Caco-2 (cell line): Measurements from ENCODE around the gene XG. TPM values are rescaled to one million over a fixed set of nuclear protein-coding genes. Genes with fewer than 3 reads are reported as not detected.
"Not testable (repeated sequence)": the region's sequence is repeated elsewhere in the genome, so short reads cannot be mapped to it uniquely, and the experiment has no call there.

ENCODE experiments used
- BruUV-seq: library from RNA; stranded (reverse); fragments of 400-500 nt; replicated peaks from 2 replicates; lab custom pipeline; 2021; lab: Mats Ljungman, UMichigan
- CTCF ChIA-PET: fragments of 300-600 bp; sonication (Branson Sonifier 250); formaldehyde crosslinking; loops from one replicate; lab custom pipeline; 2022; ENCODE audit warnings: antibody characterized with exemption; lab: Charles Lee
- POLR2A ChIA-PET: fragments of 300-600 bp; sonication (Branson Sonifier 250); formaldehyde crosslinking; loops from one replicate; lab custom pipeline; 2022; ENCODE audit warnings: antibody characterized with exemption; lab: Charles Lee
- DNase-seq, 2 experiments: peaks; one replicate each; pipeline versions ENCODE4 v3.0.0 to v3.0.0-alpha.2; 2020 to 2022
- H3K27me3 ChIP-seq: replicated peaks from 2 replicates; pipeline ENCODE4 v1.6.0; 2011; ENCODE audit warnings: low read length; ENCODE audit not compliant: control insufficient read depth, insufficient read depth
- H3K36me3 ChIP-seq: 2 replicates; pipeline ENCODE4 v1.5.1; 2011; ENCODE audit warnings: low read length; ENCODE audit not compliant: control insufficient read depth, insufficient read depth
- H3K4me1 ChIP-seq: fragments of 250-450 bp; sonication (Bioruptor Pico); 2 replicates; pipeline ENCODE4 v1.5.1; 2020; ENCODE audit warnings: mild to moderate bottlenecking
- H3K4me3 ChIP-seq: 2 replicates; pipeline ENCODE4 v1.5.1; 2011; ENCODE audit warnings: low read depth, mild to moderate bottlenecking, control low read depth, low read length
- H3K9me3 ChIP-seq: fragments of 250-450 bp; sonication (Bioruptor Pico); 2 replicates; pipeline ENCODE4 v1.5.1; 2020; ENCODE audit warnings: mild to moderate bottlenecking, moderate library complexity
- H3K27ac Mint-ChIP-seq: one replicate; pipeline ENCODE4 v1.8.0; 2022; ENCODE audit warnings: mixed read lengths; ENCODE audit not compliant: unreplicated experiment
- H3K27me3 Mint-ChIP-seq: one replicate; pipeline ENCODE4 v1.8.0; 2022; ENCODE audit warnings: mixed read lengths; ENCODE audit not compliant: insufficient read depth, unreplicated experiment
- H3K36me3 Mint-ChIP-seq: one replicate; pipeline ENCODE4 v1.8.0; 2022; ENCODE audit warnings: mild to moderate bottlenecking, mixed read lengths; ENCODE audit not compliant: insufficient read depth, unreplicated experiment
- H3K4me1 Mint-ChIP-seq: one replicate; pipeline ENCODE4 v1.8.0; 2022; ENCODE audit warnings: low read depth, mixed read lengths; ENCODE audit not compliant: unreplicated experiment
- H3K4me3 Mint-ChIP-seq: one replicate; pipeline ENCODE4 v1.8.0; 2022; ENCODE audit warnings: mild to moderate bottlenecking, moderate library complexity, mixed read lengths; ENCODE audit not compliant: unreplicated experiment
- H3K9me3 Mint-ChIP-seq: one replicate; pipeline ENCODE4 v1.8.0; 2022; ENCODE audit warnings: mixed read lengths; ENCODE audit not compliant: unreplicated experiment
- CTCF ChIP-seq, 2 experiments: fragments of 200-600 bp in 1 of 2; IDR thresholded peaks; 1 replicate in 1 of 2; 2 replicates in 1 of 2; pipeline versions ENCODE4 v1.5.1 to v1.8.0; 2011 to 2022; ENCODE audit warnings: antibody characterized with exemption in 1 of 2, control low read depth in 1 of 2, inconsistent platforms in 1 of 2, low read depth in 1 of 2, low read length in 1 of 2, mild to moderate bottlenecking in 1 of 2, moderate library complexity in 1 of 2; ENCODE audit not compliant: insufficient read depth in 1 of 2, severe bottlenecking in 1 of 2, unreplicated experiment in 1 of 2
- intact Hi-C: fragments of 100-400 bp; cut with micrococcal nuclease; formaldehyde crosslinking; loops from one replicate; pipeline ENCODE4 v1.10.0; 2022; ENCODE audit not compliant: unreplicated experiment
- total RNA-seq: library from RNA; stranded (reverse); gene quantifications from 2 replicates; pipeline ENCODE4 v1.2.3, GENCODE V29; 2022

Gene XG
- total RNA-seq, 1 experiment from 2014 or later = 1.2 TPM

GRCh38 chrX:2769615-2770014 lies 17.8 kb downstream of the XG start:
- Histone ChIP-seq H3K27me3 (no peaks in the 10 kb centered on the region), H3K4me1 (peaks cover 28% of the 10 kb centered on the region), H3K9me3 (no peaks in the 10 kb centered on the region), H3K36me3 (no peaks in the 10 kb centered on the region), H3K4me3 (no peak overlapping the region)
- intact Hi-C loops = no loop called here
- BruUV-seq = no TSS peak
- no peak for DNase-seq
- H3K9me3 Mint-ChIP-seq = no peaks in the 10 kb centered on the region
- TF ChIP-seq CTCF (IDR thresholded peaks at IDR 0.05; ENCODE audit: insufficient read depth in 1 of 2, low read depth in 1 of 2, low read length in 1 of 2, severe bottlenecking in 1 of 2, unreplicated experiment in 1 of 2) = no peak
- peaks cover 17% of the 10 kb centered on the region for H3K36me3 Mint-ChIP-seq
- peak overlapping the region; percentile 98 for H3K27ac Mint-ChIP-seq
- no peak overlapping the region for H3K4me3 Mint-ChIP-seq
- H3K27me3 Mint-ChIP-seq = no peaks in the 10 kb centered on the region
- ChIA-PET CTCF (no interaction called here), POLR2A (no interaction called here)
- H3K4me1 Mint-ChIP-seq = peaks cover 25% of the 10 kb centered on the region

GRCh38 chrX:2773166-2774055 lies 21.6 kb downstream of the XG start:
- POLR2A ChIA-PET, intact Hi-C loops: not testable (repeated sequence)

GRCh38 chrX:2774057-2774456 lies 22.2 kb downstream of the XG start:
- TF ChIP-seq CTCF (IDR thresholded peaks at IDR 0.05; ENCODE audit: insufficient read depth in 1 of 2, low read depth in 1 of 2, low read length in 1 of 2, severe bottlenecking in 1 of 2, unreplicated experiment in 1 of 2) = no peak
- Histone ChIP-seq H3K9me3 (0 out of 2 replicates have a peak, but pooled peaks cover 6% of the 10 kb centered on the region), H3K36me3 (no peaks in the 10 kb centered on the region), H3K4me1 (peaks cover 9% of the 10 kb centered on the region; the same call in 1 of the 2 replicates), H3K27me3 (no peaks in the 10 kb centered on the region), H3K4me3 (no peak overlapping the region)
- ChIA-PET POLR2A (no interaction called here), CTCF (no interaction called here)
- intact Hi-C loops = no loop called here
- no TSS peak for BruUV-seq
- Mint-ChIP-seq H3K27ac (no peak overlapping the region), H3K9me3 (no peaks in the 10 kb centered on the region), H3K4me1 (peaks cover 14% of the 10 kb centered on the region), H3K4me3 (no peak overlapping the region), H3K36me3 (peaks cover 13% of the 10 kb centered on the region), H3K27me3 (no peaks in the 10 kb centered on the region)
- DNase-seq = no peak

More at GRCh38 chrX:2773166-2774055, 21.6 kb downstream of the XG start:
- H3K27me3 ChIP-seq, H3K36me3 ChIP-seq, H3K9me3 Mint-ChIP-seq, DNase-seq, CTCF ChIA-PET, H3K27me3 Mint-ChIP-seq, H3K4me3 ChIP-seq, H3K4me3 Mint-ChIP-seq, H3K9me3 ChIP-seq, BruUV-seq: not testable (repeated sequence)
- H3K36me3 Mint-ChIP-seq = peaks cover 14% of the 10 kb centered on the region
- peaks cover 19% of the 10 kb centered on the region for H3K4me1 Mint-ChIP-seq
- peaks cover 15% of the 10 kb centered on the region for H3K4me1 ChIP-seq
- H3K27ac Mint-ChIP-seq = peak overlapping the region; percentile 26
